HG03469 (cell line): ENCODE data around the gene ADGRG2.

ENCODE experiments used
- ATAC-seq: cut with Tn5 transposase; IDR thresholded peaks from one replicate; pipeline ENCODE4 v1.9.1; 2021; ENCODE audit warnings: mild to moderate bottlenecking, moderate library complexity, moderate number of reproducible peaks; ENCODE audit not compliant: unreplicated experiment

ADGRG2 gene, protein sequence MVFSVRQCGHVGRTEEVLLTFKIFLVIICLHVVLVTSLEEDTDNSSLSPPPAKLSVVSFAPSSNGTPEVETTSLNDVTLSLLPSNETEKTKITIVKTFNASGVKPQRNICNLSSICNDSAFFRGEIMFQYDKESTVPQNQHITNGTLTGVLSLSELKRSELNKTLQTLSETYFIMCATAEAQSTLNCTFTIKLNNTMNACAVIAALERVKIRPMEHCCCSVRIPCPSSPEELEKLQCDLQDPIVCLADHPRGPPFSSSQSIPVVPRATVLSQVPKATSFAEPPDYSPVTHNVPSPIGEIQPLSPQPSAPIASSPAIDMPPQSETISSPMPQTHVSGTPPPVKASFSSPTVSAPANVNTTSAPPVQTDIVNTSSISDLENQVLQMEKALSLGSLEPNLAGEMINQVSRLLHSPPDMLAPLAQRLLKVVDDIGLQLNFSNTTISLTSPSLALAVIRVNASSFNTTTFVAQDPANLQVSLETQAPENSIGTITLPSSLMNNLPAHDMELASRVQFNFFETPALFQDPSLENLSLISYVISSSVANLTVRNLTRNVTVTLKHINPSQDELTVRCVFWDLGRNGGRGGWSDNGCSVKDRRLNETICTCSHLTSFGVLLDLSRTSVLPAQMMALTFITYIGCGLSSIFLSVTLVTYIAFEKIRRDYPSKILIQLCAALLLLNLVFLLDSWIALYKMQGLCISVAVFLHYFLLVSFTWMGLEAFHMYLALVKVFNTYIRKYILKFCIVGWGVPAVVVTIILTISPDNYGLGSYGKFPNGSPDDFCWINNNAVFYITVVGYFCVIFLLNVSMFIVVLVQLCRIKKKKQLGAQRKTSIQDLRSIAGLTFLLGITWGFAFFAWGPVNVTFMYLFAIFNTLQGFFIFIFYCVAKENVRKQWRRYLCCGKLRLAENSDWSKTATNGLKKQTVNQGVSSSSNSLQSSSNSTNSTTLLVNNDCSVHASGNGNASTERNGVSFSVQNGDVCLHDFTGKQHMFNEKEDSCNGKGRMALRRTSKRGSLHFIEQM

DNA sequence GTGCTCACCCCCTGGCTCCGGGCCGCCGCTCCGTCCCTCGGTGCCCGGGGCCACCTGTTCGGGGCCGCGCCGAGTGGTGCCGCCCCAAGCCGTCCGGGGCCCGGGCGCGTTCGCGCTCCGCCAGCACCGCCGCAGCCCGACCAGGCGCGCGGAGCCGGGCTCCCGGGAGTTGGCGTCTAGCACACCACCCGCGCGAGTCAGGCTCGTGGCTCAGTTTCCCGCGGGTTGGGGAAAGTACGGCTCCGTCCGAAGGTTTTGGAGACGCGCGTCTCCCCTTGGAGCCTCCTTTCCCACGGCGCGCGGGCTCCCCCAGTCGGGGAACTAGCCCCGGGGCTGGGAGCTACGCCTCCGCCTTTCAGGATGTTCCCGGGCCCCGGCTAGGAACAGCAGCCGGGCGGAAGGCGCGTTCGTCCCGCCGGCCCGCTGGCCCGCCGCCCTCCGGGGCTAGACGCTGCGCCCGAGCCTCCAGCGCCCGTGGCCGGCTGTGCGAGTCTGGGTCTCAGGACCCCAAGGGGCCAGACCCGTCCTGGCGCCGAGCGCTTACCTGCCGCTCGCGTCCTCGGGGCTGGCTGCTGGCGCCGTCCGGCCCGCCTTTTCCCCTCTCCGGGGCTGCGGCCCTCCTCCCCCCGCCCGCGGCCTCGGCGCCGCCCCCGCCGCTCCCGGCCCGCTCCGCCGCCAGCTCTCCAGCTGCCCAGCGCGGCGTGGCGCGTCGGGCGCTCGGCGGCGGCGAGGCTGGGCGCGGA lies at the start of gene ADGRG2:
Gene ADGRG2, minus strand, starts transcription at position 571 of the 743 bp plus-strand sequence. CDS start 53,634 bp downstream, outside the sequence.
- no peak for ATAC-seq

DNA sequence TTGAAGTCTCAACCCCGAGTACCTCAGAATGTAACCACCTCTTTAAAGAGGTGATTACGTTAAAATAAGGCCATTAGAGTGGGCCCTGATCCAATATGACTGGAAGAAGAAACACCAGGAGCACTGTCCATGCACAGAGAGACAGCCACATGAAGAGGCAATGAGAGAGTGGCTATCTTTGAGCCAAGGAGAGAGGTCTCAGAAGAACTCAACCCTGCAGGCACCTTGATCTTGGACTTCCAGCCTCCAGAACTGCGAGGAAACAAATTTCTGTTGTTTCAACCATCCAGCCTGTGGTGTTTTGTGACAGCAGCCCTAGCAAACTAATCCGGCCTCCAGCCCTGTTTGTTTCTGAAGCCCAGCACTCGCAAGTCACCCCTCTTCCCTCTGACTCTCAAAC lies 46.3 kb upstream of the ADGRG2 start:
- no peak for ATAC-seq

DNA sequence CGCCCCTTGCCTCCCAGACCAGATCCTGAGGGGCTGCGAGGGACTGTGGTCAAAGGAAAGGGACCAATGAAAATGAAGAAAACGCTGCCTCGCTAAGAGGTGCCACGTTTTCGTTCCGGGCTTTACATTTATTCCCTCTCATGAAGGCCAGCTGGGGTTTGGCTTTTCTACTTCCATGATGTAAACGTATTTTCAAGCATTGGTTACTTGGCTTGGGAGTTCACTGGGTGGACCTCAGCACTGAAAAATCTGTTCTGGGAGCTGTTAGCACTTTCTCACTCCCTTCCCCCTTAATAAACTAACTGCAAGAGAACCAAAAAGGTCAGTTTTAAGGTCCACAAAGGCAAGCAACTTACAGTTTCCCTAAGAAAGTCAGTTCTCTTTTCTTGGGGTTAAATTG lies 40.6 kb upstream of the ADGRG2 start:
- no peak for ATAC-seq

DNA sequence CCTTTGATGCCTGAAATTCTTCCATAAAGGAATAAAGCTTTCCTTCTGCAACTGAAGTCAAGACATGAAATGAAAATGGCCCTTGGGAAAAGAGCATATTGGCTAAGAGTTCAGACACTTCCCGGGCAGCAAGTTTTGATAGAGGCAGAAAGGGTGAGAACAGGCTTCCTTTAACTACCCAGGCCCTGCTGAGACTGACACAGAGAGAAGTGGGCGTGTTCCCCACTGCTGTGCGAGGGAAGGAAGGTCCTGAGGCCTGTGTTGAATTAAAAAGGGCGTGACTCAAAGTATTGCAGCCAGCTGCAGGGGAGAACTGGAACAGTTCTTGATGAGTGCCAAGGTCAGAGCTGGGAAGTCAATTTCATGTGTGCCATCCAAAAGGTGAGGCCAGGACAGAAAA lies 33.9 kb upstream of the ADGRG2 start:
- ATAC-seq = no peak

DNA sequence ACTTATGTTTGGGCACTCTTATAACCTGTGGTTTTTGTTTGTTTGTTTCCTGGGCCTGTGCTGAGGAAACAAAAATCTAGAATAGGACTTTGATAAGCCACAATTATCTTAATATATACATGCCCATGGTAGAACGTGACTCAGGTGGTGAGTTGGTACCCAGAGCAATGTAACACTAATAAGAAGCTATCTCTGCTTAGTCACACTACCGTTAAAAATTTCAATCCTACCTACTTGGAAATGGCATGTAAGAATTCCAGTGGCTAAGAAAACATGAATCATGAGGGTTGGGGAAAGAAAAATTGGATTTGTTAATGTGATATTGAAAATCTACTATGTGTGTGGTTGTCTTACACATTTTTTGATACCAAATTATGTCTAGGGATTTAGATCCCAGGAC lies 30.5 kb upstream of the ADGRG2 start:
- no peak for ATAC-seq

DNA sequence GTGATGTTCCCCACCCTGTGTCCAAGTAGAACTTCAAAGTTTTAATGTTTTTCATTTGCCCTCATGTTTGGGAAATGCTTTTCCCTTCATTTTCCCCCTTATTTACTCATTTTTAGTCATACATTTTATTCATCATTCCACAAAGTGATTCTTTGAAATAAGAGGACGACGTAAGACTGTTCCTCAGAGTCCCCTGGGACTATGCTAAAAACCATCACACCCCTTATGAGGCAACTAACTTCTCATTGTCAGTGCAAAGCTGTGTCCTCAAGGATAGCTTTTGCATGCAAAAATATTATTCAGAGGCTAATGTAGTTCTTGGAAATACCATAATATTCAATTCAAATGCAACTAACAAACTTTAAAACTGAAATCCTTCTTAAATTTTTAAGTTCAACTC lies 14.8 kb upstream of the ADGRG2 start:
- no peak for ATAC-seq

DNA sequence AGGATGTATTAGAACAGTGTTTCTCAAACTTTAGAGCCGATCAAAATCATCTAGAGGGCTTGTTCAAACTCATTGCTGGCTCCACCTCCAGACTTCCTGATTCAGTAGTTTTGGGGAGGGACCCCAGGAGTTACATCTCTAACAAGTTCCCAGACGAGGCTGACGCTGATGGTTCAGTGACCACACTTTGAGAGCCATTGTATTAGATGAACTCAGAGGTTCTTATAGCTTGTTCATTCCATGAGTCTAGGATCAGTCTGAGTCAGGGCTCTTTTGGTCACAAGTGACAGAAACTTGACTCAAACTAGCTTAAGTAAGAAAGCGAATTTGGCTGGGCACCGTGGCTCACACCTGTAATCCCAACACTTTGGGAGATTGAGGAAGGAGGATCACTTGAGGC lies 11.5 kb upstream of the ADGRG2 start:
- no peak for ATAC-seq

DNA sequence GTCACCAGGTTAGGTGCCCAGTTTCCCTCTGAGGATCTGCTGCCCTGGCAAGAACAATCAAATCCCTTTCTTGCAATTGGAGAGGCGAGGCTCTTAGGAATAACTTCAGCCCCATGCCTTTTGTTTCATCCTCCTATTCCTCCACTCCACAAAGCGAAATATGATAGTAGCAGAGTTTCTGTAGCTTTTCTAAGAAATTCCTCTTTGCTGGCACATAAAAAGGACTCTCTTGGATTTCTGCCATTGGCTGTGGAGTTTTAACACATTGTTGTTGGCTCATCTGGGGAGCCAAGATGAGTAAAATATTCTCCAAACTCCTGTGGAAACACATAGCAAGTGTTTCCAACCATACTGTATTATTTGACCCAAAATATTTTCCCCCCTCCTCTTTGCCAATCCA lies 11.0 kb upstream of the ADGRG2 start:
- no peak for ATAC-seq

DNA sequence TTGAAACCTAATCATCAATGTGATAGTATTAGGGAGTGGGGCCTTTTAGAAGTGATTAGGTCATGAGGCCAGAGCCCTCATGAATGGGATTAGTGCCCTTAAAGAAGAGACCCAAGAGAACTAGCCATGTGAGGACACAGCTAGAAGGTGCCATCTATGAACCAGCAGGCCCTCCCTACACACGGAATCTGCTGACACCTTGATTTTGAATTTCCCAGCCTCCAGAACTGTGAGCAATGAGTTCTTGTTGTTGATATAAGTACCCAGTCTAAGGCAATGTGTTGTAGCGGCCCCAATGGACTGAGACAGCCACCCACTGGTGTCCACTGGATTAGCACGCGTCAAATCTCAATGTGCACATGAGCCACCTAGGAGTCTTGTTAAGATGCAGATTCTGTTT lies 8.4 kb upstream of the ADGRG2 start:
- ATAC-seq = no peak

DNA sequence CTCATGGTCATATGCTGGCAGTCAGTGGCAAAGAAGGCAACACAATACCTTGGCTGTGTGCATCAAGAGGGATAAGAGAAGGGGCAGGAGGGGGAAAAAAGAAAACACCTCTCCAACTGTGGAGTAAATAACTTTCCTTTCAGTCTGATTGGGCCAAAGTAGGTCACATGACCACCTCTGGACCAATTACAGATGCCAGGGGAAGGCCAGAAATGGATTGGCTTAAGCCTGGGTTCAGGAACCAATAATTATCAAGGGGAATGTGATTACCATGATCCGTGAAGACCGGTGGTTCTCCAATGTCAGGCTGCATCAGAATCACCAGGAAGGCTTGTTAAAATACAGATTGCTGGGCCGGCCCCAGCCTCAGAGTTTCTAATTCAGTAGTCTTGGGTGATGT lies 7.4 kb upstream of the ADGRG2 start:
- ATAC-seq = no peak

DNA sequence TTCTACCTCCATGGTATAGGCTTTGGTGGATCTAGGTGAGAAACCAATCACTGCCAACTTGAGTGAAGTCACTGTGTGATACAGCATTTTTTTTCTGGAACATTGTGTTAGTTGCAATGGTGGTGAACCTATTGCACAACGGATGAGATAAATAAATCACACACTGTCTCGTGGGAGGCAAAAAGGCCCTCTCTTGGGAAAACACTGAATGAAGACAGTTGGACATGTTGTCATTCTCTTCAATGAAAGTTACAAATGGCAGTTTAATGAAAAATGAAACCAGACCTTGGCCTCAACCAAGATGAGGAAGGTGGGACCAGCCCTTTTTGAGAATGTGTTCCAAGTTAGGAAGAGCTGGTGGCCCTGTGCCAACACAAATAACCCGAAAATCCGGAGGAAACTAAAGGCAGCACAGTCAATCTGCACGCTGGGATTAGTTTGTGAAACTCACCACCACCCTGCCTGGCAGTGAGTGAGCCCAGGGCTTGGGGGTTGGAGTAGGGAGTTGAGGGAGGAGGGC lies 5.4 kb upstream of the ADGRG2 start:
- ATAC-seq = no peak

DNA sequence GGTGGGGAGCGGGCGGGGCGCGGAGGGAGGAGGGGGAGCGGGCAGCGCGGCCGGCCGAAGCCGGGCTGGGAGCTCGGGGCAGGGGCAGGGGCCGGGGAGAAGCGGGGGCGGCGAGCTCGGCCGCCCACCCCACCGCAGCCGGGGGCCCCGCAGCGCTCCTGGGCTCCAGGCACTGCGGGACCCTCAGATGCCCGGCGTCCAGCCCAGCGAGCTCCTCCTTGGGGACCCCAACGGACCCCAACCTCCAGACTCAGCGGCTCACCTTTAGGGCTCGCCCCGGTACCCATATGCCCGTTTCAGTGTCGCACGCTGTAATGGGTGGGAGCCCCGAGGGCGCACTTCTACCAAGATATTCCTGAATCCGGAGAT lies 357 bp upstream of the ADGRG2 start:
- ATAC-seq = no peak

DNA sequence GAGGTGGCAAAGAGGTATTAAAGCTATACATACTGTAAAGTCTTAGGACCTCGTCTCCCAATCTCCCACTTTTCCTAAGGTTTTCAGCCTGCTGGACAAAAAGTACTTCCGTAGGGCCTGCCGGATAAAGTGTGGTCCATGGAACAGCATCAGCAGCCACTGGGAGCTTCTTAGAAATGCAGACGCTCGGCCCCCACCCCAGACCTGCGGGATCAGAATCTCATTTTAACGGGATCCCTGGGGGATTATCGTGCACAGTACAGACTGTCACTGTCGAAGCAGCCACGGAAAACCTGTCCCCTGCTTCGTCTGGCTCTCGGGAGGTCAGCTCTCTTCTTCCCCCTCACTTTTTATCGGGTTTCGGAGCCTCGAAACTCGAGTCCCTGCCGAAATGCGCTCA lies 802 bp downstream of the ADGRG2 start:
- ATAC-seq = no peak

DNA sequence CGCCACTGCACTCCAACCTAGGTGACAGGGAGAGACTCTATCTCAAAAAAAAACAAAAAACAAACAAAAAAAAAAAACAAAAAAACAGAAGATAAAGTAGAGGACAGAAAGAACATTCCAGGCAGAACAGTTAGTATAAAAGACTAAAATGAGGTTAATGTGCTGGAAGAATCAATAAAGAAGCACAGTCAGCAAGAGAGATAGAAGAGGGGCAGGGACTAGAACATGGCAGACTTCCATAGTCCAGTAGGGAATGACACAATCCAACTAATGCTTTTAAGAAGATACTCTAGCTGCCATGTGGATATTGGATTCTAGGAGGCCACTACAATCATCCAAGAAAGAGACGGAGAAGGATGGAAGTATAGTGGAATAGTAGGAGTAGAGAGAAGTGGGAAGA lies 11.6 kb downstream of the ADGRG2 start:
- no peak for ATAC-seq

DNA sequence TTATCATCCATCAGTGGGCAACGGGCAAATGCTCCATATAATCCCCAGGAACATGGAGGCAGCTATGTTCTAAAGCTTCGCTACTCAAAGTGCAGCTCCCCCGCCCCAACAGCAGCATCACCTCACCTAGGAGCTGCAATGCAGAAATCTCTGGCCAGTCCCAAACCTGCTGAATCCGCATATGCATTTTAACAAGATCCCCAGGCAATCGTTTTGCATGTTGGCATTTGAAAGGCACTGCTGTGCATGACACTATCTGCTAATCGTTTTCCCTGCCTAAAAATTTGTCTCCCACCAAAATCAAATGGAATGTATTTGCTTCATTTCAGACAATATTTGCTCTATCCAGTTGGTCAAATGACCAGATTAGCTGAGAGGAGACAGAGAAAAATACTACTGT lies 15.2 kb downstream of the ADGRG2 start:
- no peak for ATAC-seq

DNA sequence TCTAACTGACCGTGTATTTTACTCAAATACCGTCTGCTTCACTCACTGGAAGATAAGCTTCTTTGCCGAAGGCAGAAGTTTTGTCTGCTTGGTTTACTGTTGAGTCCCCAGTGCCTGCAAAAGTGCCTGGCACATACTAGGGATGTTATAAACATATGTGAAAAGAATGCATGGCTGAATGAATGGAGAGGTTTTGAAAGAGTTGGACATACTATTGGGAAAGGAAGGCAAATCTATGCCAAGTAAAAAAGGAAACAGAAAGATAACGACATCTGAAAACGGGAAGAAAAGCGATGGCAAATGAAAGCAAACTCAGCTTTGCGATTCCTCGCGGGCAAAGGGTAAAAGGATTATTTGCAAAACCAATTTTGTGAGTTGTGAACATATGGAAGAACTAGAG lies 21.7 kb downstream of the ADGRG2 start:
- ATAC-seq = no peak

DNA sequence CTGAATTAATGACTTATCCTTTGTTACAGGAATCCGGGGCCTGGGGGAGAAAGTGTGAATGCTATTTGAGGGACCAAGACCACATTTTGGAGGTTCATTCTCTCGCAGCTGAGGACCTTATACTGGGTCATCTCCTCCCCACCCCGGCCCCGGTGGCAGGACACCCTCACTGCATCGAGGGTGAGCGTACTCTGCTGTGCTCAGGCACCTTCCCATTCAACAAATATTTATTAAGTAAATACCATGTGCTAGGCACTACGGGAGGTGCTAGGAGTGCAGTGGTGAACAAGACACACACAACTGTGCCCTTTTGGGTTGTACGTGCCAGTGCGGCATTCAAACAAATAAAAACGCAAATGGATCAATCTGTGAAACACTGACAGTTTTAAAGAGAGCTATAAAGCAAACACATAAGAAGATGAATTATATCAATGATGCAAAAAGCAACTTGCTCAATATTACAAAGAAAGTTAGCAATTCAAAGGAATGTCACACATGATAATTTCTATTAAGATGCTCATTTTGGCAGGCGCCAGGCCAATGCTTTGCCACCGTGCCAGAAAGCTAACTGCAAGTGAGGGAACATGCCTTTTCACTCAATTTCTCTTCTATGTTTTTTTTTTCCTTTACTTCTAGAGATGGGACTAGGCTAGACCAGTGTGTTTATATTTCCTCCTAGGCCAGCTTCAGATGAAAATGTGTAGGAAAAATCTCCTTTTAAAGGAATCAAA lies 24.6 kb downstream of the ADGRG2 start:
- ATAC-seq = no peak

DNA sequence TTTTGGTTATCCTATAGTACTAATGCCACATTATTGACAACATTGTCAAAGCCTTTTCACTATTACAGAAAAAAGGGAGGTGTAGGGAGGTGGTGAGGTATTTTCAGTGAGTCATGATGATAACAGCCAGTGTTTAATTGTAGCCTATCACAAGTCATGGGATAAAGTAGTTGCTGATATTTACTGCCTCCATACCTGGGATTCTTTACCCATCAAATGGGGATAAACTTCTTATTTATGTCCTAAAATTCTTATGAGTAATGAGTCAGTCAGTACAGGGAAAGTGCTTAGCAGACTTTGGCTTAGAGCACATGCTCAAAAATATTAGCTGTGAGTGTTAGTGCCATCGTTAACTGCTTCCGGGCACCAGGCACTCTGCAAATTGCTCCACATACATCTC lies 25.7 kb downstream of the ADGRG2 start:
- ATAC-seq = no peak

DNA sequence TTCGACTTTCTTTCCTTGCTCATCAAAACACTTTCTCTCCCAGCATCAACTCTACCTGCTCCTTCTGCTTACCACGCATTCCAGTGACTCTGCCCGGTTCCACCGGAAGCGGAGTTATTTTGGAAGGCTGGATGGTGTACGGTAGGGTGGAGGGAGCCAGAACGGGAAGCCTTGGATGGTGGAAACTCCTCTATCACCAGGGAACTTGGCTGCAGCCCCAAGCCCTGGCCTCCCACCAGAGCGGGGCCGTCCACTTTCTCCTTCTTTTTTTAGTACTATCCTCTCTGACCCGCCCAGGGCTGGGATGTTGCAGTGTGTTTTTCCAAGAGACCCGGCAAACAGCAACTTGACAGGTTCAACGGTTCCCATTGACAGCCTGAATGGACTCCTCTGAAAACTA lies 27.6 kb downstream of the ADGRG2 start:
- ATAC-seq = no peak

DNA sequence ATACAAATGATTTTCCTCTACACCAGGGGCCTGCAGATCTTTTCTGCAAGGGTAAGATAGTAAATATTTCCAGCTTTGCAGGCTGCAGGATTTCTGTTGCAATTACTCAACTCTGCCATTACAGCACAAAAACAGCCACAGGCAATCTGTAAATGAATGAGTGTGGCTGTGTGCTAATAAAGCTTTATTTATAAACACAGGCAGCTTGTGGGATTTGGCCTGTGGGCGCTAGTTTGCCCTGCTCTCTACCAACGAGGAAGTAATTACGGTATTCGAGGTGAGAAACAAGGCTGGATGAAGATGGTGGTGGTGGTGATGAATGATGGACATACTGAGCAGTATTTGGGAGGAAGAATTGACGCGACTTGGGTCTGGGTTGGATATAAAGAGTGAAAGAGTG lies 30.7 kb downstream of the ADGRG2 start:
- ATAC-seq = no peak
